SH-SY5Y (cell line): ENCODE measurements around the gene NUF2.

Source experiments
- GATA2 ChIP-seq: IDR thresholded peaks from 2 replicates; pipeline ENCODE4 v1.6.1; 2011; ENCODE audit warnings: mild to moderate bottlenecking, low read depth, low read length
- GATA3 ChIP-seq: IDR thresholded peaks from 2 replicates; pipeline ENCODE4 v1.6.1; 2011; ENCODE audit warnings: low read depth, mild to moderate bottlenecking, low read length, moderate library complexity

DNA sequence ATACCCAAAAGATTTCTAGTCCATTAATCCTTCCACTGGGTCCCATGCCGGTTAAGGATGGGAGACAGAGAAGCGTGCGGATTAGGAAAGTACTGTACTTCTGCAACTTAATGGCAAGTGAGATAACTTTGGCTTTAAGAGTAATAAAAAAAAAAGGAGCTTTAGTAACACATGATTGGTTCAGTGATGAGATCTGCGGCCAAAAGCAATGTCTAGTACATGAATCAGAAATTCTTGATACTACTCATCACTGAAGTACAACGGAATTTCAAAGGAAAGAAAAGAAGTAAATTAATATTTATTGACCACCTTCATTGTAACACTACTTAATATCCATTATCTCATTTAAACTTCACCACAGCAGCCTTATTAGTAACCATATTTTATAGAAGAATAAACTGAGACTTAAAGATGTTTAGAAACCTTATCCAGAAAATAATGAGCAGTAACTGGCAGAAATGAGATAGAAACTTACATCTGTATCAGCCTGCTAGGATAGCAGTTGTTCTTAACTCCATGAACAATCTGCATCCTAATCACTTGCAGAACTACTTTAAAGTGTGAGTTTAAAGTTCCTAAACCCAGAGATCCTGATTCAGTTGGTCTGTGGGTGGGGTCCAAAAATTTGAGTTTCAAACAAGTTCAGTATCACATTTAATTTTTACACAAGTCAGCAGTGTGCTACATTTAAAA lies 14.1 kb upstream of the NUF2 start:
- TF ChIP-seq GATA3: no peak
- no peak for TF ChIP-seq GATA2
